ENCODE measurements around the gene ZDHHC9. TPM values are rescaled to one million over a fixed set of nuclear protein-coding genes. Genes with fewer than 3 reads are reported as not detected.
A peak's percentile ranks its signal among the peaks of the same experiment; 100 is the strongest.

ZDHHC9 gene
- polyA plus RNA-seq, 2 donors, result 4.6 to 8.1 TPM

DNA sequence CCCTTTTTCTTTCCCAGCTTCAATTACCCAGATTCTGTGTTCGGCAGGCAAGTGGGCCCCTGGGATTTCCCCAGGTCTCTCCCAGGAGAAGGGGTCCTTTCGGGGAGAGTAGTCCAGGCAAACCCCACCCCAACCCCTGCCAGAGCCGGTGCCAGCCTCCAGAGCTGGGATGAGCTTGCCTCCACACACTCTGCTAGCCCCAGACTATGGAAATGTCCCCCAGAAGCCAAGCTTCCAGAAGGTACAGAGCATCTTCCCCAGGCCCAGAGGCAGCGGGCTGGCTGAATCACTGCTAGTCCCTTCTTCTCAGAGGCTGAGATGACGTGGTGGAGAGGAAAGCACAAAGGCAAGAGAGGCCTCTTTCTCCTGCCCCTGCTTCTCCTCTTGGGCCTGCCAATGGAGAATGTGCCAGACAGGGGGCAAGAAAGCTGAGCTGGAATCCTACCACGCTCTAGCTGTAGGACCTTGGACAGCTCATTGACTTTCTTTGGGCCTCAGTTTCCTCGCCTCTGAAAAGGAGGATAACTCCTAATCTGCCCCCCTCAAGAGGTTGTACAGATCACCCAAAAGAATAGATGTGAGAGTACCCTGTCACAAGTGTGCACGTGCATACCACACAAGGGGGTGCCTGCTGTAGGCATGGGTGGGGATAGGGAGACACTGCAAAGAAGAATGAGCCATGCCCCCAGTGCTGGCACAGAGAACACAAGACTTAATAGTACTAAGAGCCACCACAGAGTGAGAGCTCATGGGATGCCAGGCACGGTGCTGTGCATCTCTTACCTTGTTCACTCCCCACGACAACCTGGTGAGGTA, 61.8 kb downstream of the ZDHHC9 start:
- WGBS, 2 donors, result 71 to 82% methylated on average over 10 of the region's 10 CpGs
- H3K4me3 ChIP-seq (ENCODE audit: low read depth in 1 of 2, low read length in 2 of 2), result peak overlapping the region in 1 of 2 donors; percentile 18

DNA sequence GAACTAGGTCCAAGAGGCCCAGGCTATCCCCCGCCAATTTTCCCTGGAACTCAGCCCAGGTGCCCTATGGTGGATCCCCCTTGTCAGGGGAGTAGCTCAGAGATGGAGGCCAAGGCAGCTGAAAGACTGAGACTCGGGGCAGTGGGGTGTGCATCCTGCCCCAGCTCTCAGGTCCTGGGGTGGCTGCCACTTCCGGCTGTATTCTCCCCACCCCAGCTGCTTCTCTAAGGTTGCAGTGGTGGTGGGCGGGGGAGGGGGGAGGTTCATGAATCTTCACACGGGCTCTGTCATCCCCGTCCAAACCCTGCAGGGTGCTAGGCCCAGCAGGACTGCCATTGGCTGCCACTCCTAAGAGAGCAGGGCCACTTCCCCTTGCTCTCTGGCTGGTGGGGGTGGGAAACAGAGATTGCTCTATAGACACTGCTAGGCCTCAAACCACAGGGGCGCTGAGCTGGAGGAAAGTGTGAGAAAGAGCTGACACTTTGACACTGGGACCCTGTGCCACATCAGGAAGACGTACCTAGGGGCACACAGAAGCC, 62.5 kb downstream of the ZDHHC9 start:
- Histone ChIP-seq H3K4me1 (ENCODE audit: control insufficient read depth in 2 of 2, insufficient read depth in 2 of 2, low read length in 1 of 2) (no peaks in the 10 kb centered on the region), H3K36me3 (ENCODE audit: control insufficient read depth in 2 of 2, insufficient read depth in 2 of 2, low read length in 1 of 2) (no peaks in the 10 kb centered on the region), H3K27ac (ENCODE audit: low read depth in 2 of 2, low read length in 1 of 2) (peak overlapping the region; percentile 17 to 33), H3K9me3 (ENCODE audit: control insufficient read depth in 2 of 2, insufficient read depth in 1 of 2, low read depth in 1 of 2, low read length in 1 of 2) (no peaks in the 10 kb centered on the region), H3K4me3 (ENCODE audit: low read depth in 1 of 2, low read length in 2 of 2) (peak overlapping the region in 1 of 2 donors; percentile 21), H3K27me3 (ENCODE audit: control insufficient read depth in 1 of 2, insufficient read depth in 2 of 2, low read length in 2 of 2) (peaks cover 0 to 2% of the 10 kb centered on the region in 2 donors)
- WGBS, 2 donors, result 55 to 56% methylated on average over 8 of the region's 8 CpGs

More for the DNA sequence above, 61.8 kb downstream of the ZDHHC9 start:
- no peaks in the 10 kb centered on the region for H3K36me3 ChIP-seq (ENCODE audit: control insufficient read depth in 2 of 2, insufficient read depth in 2 of 2, low read length in 1 of 2)
- H3K27me3 ChIP-seq (ENCODE audit: control insufficient read depth in 1 of 2, insufficient read depth in 2 of 2, low read length in 2 of 2), result peaks cover 0 to 2% of the 10 kb centered on the region in 2 donors
- no peak overlapping the region for H3K27ac ChIP-seq (ENCODE audit: low read depth in 2 of 2, low read length in 1 of 2)
- H3K9me3 ChIP-seq (ENCODE audit: control insufficient read depth in 2 of 2, insufficient read depth in 1 of 2, low read depth in 1 of 2, low read length in 1 of 2), result no peaks in the 10 kb centered on the region
- no peaks in the 10 kb centered on the region for H3K4me1 ChIP-seq (ENCODE audit: control insufficient read depth in 2 of 2, insufficient read depth in 2 of 2, low read length in 1 of 2)

DNA sequence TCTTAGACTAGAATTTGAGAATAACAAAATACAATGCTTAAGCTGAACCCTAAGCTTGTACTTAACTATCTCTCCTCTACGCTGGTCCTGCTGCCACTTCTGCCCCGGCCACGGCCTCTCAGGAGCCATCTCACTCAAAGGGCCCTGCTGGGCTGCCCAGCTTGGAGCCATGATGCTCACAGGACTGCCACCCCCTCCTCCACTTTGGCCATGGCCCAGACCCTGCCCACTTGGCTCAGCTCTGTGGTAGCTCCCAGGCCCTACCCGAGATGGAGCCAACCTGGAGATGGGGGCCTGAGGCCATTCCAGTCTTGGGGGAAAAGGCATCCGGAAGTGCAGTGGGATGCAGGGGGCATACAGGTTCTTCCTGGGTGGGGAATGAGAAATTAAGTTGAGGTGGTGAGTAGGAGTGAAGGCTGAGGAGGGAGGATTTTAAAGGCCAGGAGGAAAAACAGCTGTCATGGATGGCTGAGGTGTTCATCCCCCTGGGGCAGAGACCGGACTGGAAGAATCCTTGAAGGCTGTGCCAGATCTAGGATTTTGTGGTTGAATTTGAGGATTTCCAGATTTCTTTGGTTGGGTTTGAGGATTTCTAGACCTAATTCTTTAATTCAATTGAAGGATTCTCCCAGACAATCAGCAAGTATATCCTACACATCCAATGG, 63.1 kb downstream of the ZDHHC9 start:
- Histone ChIP-seq H3K4me1 (ENCODE audit: control insufficient read depth in 2 of 2, insufficient read depth in 2 of 2, low read length in 1 of 2) (no peaks in the 10 kb centered on the region), H3K4me3 (ENCODE audit: low read depth in 1 of 2, low read length in 2 of 2) (peak overlapping the region; percentile 0 to 21), H3K27ac (ENCODE audit: low read depth in 2 of 2, low read length in 1 of 2) (peak overlapping the region in 1 of 2 donors; percentile 33), H3K27me3 (ENCODE audit: control insufficient read depth in 1 of 2, insufficient read depth in 2 of 2, low read length in 2 of 2) (peaks cover 0 to 2% of the 10 kb centered on the region in 2 donors), H3K9me3 (ENCODE audit: control insufficient read depth in 2 of 2, insufficient read depth in 1 of 2, low read depth in 1 of 2, low read length in 1 of 2) (no peaks in the 10 kb centered on the region), H3K36me3 (ENCODE audit: control insufficient read depth in 2 of 2, insufficient read depth in 2 of 2, low read length in 1 of 2) (no peaks in the 10 kb centered on the region)
- 66 to 74% methylated on average over 6 of the region's 6 CpGs for WGBS, 2 donors

DNA sequence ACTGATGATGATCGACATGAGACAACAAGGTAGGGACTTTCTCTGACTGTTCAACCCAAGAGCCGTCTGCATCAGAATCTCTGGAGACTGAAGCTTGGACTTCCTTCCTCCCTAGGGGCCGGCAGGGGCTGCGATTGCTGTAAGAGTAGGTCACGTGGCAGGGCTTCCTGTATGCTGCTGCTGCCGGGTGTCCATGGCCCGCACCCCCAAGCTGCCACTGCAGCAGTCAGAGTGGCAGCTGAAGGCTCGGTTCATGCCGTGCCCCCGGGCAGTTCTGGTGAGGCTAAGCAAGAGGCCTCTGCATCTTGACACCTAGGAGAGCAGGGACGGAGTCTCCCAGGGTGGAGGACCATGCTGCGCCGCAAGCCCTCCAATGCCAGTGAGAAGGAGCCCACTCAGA, 63.9 kb downstream of the ZDHHC9 start, which contains the start of gene SASH3:
Gene SASH3 (plus strand): TSS at position 203 of the 400 bp plus-strand sequence. CDS start 149 bp downstream, at position 352.
- WGBS, 2 donors, result 77 to 81% methylated on average over 13 of the region's 13 CpGs
- no peaks in the 10 kb centered on the region for H3K9me3 ChIP-seq (ENCODE audit: control insufficient read depth in 2 of 2, insufficient read depth in 1 of 2, low read depth in 1 of 2, low read length in 1 of 2)
- H3K27me3 ChIP-seq (ENCODE audit: control insufficient read depth in 1 of 2, insufficient read depth in 2 of 2, low read length in 2 of 2), result peaks cover 0 to 2% of the 10 kb centered on the region in 2 donors
- peak within 1 kb of the TSS; percentile 0 to 30 for H3K4me3 ChIP-seq (ENCODE audit: low read depth in 1 of 2, low read length in 2 of 2)
- no peaks in the 10 kb centered on the region for H3K4me1 ChIP-seq (ENCODE audit: control insufficient read depth in 2 of 2, insufficient read depth in 2 of 2, low read length in 1 of 2)
- H3K36me3 ChIP-seq (ENCODE audit: control insufficient read depth in 2 of 2, insufficient read depth in 2 of 2, low read length in 1 of 2), result no peaks in the 10 kb centered on the region
- peak within 1 kb of the TSS; percentile 54 to 63 for H3K27ac ChIP-seq (ENCODE audit: low read depth in 2 of 2, low read length in 1 of 2)

DNA sequence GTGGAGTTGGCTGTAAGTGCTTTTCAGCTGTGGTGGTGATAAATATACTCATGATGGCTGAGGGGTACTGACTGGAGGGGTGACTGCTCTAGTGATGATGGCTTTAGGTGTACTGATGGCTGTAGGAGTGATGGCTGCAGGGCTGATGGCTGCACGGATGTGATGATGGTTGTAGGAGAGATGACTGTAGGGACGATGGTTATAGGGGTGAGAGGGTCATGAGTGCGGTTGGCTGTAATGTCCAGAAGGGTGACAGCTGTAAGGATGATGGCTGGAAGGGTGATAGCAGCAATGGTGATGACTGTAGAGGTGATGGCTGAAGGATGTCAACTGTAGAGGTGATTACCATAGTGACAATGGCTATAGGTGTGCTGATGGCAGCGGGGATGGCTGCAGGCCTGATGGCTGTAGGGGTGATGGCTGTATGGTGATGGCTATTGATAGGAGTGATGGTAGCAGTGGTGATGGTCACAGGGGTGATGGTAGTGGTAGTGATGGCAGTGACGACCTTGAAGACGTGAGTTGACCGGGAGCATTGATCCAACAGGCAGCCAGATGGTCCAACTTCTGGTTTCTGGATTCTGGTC, 64.5 kb downstream of the ZDHHC9 start:
- no peak overlapping the region for H3K4me3 ChIP-seq (ENCODE audit: low read depth in 1 of 2, low read length in 2 of 2)
- H3K27me3 ChIP-seq (ENCODE audit: control insufficient read depth in 1 of 2, insufficient read depth in 2 of 2, low read length in 2 of 2), result peaks cover 0 to 2% of the 10 kb centered on the region in 2 donors
- no peaks in the 10 kb centered on the region for H3K4me1 ChIP-seq (ENCODE audit: control insufficient read depth in 2 of 2, insufficient read depth in 2 of 2, low read length in 1 of 2)
- H3K27ac ChIP-seq (ENCODE audit: low read depth in 2 of 2, low read length in 1 of 2), result peak overlapping the region in 1 of 2 donors; percentile 54
- H3K36me3 ChIP-seq (ENCODE audit: control insufficient read depth in 2 of 2, insufficient read depth in 2 of 2, low read length in 1 of 2), result no peaks in the 10 kb centered on the region
- H3K9me3 ChIP-seq (ENCODE audit: control insufficient read depth in 2 of 2, insufficient read depth in 1 of 2, low read depth in 1 of 2, low read length in 1 of 2), result no peaks in the 10 kb centered on the region
- 82 to 87% methylated on average over 7 of the region's 7 CpGs for WGBS, 2 donors

DNA sequence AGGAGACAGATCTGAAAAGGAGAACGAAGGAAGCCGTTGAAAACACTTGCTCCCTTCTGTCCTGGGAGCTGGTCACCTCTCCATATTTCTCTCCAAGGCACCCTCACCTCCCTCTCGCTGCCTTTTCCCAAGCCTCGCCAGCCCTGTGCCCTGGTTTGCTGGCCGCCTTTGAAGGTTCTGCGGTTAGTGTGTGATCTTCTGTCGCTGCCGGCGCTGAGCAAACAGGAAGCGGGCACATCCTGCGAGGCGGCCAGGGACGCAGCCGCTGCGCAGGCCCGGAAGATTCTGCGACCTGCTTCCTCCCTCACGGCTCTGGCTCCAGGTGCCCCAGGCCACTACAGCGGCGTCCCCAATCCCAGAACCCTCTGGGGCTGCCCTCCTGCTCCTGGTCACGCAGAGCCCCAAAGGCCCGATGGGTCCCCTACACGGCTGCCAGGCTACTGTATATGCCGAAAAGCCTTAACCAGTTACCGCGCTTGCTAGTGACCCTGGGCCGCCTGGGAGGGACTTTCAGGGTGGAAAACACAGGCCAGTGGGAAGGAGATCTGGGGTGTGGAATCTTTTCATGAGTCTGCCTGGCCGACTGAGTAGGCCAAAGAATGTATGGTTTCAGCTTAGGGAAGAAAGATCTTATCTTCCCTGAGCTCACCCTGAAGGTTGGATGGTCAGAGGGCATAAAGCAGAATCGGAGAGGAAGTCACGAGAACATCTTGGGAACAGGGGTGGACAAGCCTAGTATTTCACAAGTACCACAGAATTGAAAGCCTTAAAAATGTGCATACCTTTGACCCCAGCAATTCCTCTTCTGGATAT, 66.3 kb downstream of the ZDHHC9 start:
- no peaks in the 10 kb centered on the region for H3K36me3 ChIP-seq (ENCODE audit: control insufficient read depth in 2 of 2, insufficient read depth in 2 of 2, low read length in 1 of 2)
- 38 to 54% methylated on average over 30 of the region's 30 CpGs for WGBS, 2 donors
- peak overlapping the region; percentile 38 to 77 for H3K27ac ChIP-seq (ENCODE audit: low read depth in 2 of 2, low read length in 1 of 2)
- H3K4me3 ChIP-seq (ENCODE audit: low read depth in 1 of 2, low read length in 2 of 2), result no peak overlapping the region
- H3K27me3 ChIP-seq (ENCODE audit: control insufficient read depth in 1 of 2, insufficient read depth in 2 of 2, low read length in 2 of 2), result peaks cover 0 to 2% of the 10 kb centered on the region in 2 donors
- no peaks in the 10 kb centered on the region for H3K9me3 ChIP-seq (ENCODE audit: control insufficient read depth in 2 of 2, insufficient read depth in 1 of 2, low read depth in 1 of 2, low read length in 1 of 2)
- H3K4me1 ChIP-seq (ENCODE audit: control insufficient read depth in 2 of 2, insufficient read depth in 2 of 2, low read length in 1 of 2), result no peaks in the 10 kb centered on the region

DNA sequence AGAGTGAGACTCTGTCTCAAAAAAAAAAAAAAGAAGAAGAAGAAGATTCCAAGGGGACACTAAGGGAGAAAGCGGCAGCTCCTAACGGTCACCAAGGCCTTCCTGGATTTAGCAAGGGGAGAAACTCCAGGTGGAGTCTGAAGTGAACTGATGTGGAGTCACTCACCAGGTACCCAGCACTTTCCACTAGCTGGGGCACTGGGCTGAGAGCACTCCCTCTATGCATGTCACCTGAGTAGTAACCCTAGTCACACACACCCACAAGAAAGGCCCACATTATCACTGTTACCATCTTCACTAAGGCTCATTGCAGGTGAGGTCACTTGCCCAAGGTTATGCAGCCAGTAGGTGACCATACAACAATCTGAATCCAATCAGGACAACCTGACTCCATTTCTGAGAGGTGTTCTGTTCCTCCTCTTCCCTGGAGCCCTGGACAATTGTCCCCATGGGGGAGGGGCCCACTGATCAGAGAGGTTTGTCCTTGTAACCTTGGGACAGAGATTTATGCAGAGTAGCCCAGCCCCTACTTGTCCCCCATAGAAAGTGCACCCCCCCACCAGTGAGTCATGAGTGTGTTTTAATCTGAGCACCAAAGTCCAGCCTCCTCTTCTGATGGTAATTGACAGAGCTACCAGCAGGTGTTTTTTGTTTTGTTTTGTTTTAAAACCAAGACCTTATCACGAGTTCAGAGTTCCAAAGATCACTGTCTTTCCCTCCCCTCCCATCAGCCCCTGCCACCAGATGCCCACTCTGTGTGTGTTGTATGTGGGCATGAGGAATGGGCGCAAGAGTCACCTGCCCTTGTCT, 69.8 kb downstream of the ZDHHC9 start:
- H3K36me3 ChIP-seq (ENCODE audit: control insufficient read depth in 2 of 2, insufficient read depth in 2 of 2, low read length in 1 of 2), result no peaks in the 10 kb centered on the region
- H3K27me3 ChIP-seq (ENCODE audit: control insufficient read depth in 1 of 2, insufficient read depth in 2 of 2, low read length in 2 of 2), result peaks cover 0 to 2% of the 10 kb centered on the region in 2 donors
- H3K9me3 ChIP-seq (ENCODE audit: control insufficient read depth in 2 of 2, insufficient read depth in 1 of 2, low read depth in 1 of 2, low read length in 1 of 2), result no peaks in the 10 kb centered on the region
- no peaks in the 10 kb centered on the region for H3K4me1 ChIP-seq (ENCODE audit: control insufficient read depth in 2 of 2, insufficient read depth in 2 of 2, low read length in 1 of 2)
- no peak overlapping the region for H3K4me3 ChIP-seq (ENCODE audit: low read depth in 1 of 2, low read length in 2 of 2)
- 76 to 83% methylated on average over 4 of the region's 4 CpGs for WGBS, 2 donors
- no peak overlapping the region for H3K27ac ChIP-seq (ENCODE audit: low read depth in 2 of 2, low read length in 1 of 2)

DNA sequence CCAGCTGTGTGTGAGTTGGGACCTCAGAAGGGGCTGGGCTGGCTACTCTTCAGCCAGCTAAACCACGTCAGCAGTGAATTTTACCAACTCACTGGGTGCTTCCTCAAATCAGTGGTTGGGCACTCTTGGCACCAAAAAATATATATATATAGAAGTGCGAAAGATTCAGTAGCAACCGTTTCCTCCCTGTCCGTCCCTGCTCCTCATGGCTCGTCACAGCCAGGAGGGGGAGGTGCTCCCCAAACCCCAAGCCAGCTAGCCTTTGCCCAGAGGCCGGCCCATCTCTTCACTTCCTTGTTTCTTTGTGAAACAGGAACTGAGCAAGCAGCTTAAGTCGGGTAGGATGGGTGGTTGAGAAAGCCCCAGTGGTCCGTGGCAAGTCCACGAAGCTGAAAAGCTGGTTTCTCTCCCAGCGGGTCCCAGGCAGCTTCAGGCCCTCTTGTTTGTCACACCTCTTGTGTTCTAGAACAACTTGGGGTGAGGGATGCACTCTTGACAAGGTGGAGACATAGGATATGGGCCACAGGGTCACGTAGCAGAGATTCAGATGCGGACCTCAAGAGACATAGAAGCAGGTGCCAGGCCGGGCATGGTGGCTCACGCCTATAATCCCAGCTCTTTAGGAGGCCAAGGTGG, 70.8 kb downstream of the ZDHHC9 start:
- Histone ChIP-seq H3K36me3 (ENCODE audit: control insufficient read depth in 2 of 2, insufficient read depth in 2 of 2, low read length in 1 of 2) (no peaks in the 10 kb centered on the region), H3K27me3 (ENCODE audit: control insufficient read depth in 1 of 2, insufficient read depth in 2 of 2, low read length in 2 of 2) (no peaks in the 10 kb centered on the region), H3K4me3 (ENCODE audit: low read depth in 1 of 2, low read length in 2 of 2) (no peak overlapping the region), H3K4me1 (ENCODE audit: control insufficient read depth in 2 of 2, insufficient read depth in 2 of 2, low read length in 1 of 2) (no peaks in the 10 kb centered on the region), H3K27ac (ENCODE audit: low read depth in 2 of 2, low read length in 1 of 2) (peak overlapping the region in 1 of 2 donors; percentile 17), H3K9me3 (ENCODE audit: control insufficient read depth in 2 of 2, insufficient read depth in 1 of 2, low read depth in 1 of 2, low read length in 1 of 2) (no peaks in the 10 kb centered on the region)
- 62 to 66% methylated on average over 14 of the region's 14 CpGs for WGBS, 2 donors
